GM19328 (cell line): ENCODE measurements around the gene ZNF385B.
"Not testable (repeated sequence)": the region's sequence is repeated elsewhere in the genome, so short reads cannot be mapped to it uniquely, and the experiment has no call there.

Source experiments
- ATAC-seq: cut with Tn5 transposase; IDR thresholded peaks from one replicate; pipeline ENCODE4 v1.9.1; 2021; ENCODE audit warnings: mild to moderate bottlenecking, moderate library complexity; ENCODE audit not compliant: unreplicated experiment

The ZNF385B gene

DNA sequence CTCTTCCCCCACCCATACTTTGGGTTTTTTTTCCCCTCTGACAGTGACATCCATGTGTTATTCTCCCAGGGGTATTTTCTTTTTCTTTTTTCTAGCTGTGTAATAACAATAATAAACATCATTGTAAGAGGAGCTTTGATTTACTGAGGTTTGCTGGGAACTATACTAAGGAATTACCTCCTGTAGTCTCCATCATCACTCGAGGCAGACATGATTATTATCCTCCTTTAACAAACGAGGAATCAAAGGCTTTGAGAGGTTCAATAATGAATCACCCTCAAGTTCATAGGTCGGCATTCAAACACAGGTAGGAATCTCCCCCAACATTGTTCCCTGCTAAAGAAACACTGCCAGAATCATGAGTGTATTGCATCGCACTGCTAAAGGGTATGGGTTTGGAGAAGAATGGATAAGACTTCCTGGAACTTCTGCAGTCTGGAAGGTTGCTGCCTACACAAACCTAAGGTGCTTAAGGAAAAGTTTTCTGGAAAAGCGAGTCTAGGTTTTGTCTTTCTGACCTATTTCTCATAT lies 336.5 kb downstream of the ZNF385B start:
- no peak for ATAC-seq

DNA sequence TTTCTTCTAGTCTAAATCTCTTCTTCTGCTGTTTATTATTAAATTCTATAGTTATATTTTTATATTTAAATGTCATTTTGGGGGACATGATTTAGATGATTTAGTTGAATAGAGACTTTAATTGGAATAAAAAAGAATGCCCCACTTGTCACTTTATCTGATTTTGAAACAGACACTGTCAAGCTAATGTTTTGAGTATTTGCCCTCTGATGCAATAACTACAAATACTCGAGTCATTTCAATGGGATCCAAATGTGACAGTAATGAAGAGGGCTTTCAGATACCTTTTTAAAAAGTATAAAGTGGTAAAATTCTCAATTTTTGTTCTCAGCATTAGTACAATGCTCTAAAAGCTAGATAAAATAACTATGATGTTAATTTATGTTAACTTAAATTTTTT lies 339.5 kb downstream of the ZNF385B start:
- ATAC-seq = no peak

DNA sequence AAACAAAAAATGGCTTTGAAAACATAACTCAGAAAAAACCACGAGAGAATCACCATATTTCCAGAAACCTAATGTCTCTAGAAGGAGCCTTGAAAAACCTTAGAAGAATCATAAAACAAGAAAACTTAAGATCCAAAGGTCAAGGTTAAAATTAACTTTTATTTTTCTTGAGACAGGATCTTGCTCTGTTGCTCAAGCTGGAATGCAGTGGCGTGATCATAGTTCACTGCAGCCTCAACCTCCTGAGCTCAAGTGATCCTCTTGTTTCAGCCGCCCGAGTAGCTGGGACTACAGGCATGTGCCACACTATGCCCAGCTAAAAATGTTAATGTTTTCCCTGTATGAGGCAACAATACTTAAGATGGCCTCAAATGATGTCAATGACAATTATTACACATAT lies 342.6 kb downstream of the ZNF385B start:
- ATAC-seq = no peak

DNA sequence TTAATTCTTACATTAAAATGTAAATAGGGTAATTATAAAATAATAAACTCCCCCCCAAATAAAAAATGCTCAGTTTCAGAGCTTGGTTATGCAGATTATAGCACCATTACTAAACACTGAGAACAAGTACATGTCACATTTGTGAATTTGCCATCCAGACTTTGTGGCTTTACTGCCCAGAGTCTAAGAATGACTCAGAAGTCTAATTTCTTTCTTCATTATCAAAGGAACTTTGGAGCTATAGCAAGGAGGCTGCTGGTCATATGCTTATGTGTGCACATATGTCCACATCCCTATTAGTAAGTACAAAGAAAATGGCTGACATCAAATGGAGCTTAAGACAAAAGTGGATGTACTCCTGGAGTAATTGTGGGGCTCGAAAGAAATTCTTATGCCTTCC lies 348.2 kb downstream of the ZNF385B start:
- ATAC-seq = no peak

DNA sequence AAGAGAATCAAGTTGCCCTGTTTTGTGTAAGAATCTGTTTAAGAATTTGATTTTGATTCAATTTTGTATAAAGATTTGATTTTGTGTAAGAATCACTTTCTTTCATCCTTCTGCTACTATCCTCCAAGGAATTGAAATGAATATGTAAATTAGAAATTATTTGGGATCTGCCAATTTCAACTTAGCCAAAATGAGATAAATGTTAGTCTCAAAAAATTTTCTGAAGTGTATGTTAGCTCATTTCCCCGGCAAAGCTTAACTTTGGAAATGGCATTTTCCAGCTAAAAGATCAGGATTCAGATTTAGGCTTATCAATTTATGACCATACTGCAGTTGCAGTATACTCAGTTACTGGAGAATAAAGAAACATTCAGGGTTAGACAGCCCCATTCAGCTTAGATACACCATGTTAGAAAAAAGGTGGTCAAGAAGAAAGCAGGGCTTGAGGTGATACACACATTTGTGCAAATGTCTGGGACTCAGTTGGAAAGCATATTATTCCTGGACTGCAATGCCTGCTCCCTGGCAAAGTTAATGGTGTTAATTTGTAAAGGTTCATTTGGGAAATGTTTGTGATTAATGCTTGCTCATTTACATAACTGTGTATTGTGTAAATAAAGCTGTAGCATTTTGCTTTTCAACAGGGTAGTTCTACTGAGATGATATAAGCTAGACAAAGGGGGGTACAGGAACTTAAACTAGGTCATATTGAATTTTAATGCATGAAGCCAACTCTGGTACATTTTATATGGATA lies 349.0 kb downstream of the ZNF385B start:
- ATAC-seq = no peak

DNA sequence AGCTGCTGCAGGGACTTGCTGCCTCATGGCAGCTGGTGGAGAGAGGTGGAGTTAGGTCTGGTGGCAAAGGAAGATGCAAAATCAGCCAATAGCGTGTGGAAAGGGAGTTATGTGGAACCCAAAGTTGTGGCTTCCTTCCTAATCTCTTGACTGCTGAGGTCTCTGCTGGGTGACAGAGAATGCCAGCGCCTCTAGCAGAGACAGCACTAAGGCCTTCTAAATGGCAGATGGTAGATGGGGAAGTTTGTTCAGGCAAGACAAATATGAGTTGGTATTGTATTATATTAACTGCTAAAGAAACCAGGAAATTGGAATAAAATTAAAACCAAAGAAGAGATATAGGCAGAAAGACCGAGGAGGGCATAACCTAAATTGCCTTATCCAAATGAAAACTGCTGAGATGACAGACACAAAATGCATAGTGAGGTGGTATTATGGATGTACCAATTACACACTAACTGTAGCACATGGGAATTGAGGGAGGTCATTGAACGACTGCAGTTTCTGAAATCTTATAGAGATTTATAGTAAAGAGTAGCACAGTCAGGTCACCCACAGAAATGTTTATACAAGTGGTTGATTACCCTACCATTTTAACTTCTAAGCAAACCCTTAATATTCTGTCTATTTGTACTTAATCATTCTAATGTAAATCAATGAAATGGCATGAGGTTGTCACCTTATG lies 350.2 kb downstream of the ZNF385B start:
- no peak for ATAC-seq

DNA sequence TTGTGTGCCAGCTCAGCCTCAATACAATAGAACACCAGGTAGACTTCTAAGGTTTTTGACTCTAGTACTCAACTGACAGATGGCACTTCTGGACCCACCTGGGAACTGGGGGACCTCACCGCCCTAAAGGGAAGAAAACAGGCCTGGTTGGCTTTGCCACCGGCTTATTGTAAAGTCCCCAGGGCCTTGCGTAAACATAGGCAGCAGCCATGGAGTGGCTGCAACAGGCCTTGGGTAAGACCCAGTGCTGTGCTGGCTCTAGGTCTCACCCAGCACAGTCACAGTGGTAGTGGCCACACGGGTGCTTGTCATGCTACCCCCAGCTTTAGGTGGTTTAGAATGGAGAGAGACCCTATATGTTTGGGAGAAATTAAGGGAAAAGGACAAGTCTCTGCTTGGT lies 366.1 kb downstream of the ZNF385B start:
- no peak for ATAC-seq

DNA sequence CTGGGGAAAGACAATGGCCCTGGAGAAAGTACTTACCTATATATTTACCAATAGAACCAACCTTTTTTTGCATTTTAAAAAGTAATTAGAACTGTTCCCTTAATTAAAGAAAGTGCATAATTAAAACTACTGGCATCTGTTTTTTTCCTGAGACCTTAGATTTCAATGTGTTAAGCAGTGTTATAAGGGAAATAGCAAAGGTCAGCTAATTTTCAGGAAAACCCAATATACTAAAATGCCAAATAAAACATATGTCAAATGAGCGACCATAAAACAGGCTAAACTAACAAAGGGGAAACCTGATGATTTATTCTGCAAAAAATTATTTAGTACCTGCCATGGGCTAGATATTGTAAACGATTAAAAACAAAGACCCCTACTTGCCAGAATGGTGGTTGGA lies 372.8 kb downstream of the ZNF385B start:
- ATAC-seq = no peak

DNA sequence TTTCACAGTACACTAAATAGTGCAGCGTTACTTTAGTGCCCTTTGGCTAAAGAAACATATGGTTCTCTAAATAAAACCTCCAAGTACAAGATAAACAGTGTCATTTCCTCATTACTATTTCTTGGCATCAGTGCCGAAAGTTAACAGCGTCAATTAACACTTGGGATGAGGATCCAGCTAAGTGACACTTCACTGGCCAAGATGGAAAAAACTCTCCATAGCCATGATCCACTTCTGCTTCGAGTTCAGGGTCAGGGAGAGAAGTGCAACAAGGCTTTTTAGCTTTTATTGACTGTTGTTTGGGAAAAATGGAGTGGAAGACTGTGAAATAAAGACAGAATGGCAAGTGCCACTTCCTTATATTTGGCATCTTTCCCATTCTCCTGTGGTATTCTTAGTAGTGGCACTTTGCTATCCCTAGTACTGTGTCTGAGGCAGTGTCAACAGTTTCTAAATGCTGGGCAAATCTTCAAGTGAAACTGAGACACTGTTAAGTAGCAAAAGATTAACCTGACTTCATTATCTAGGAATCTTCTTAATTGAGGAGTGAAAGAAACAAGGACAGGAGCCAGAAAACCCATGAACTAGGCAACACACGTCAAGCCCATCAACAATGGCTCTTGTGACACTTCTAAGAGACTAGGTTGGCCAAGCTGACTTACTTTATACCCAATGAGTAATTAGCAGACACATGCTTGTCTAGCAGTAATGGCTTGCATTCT lies 374.2 kb downstream of the ZNF385B start:
- ATAC-seq = no peak

DNA sequence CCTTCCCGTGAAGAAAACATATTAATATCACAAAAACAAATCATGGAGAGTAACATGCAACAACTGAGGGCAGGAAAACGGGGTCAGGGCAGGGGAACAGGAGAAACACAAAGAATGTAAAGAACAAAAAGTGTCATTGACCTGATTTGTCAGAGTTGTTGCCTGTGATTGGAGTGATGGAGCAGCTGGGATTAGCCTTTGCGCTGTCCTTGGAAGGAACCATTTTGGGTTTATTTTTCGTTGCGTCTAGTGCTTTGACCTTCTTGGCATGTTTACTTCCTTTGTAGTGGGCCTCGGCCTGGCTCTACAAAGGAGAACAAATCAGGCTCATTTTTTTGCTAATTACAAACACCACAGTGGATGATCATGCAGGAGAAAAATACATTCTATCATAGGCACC lies 378.3 kb downstream of the ZNF385B start:
- no peak for ATAC-seq

DNA sequence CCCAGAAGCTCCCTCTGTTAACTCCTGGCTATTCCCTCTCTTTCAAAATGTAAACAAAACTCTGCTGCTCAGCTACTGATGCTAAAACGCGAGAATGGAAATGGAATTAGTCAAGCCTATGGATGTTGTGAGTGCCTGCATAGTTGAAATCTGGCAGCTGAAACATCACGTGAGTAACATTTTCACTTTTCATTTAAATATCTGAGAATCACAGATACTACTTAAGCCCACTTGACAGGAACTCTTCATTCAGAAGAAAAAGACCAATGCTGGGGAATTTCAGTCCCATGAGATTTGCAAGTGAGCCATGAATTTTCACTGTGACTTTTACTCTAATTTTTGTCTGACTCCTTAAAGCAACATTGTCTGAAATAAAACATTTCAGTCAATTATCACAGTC lies 381.5 kb downstream of the ZNF385B start:
- ATAC-seq = no peak

DNA sequence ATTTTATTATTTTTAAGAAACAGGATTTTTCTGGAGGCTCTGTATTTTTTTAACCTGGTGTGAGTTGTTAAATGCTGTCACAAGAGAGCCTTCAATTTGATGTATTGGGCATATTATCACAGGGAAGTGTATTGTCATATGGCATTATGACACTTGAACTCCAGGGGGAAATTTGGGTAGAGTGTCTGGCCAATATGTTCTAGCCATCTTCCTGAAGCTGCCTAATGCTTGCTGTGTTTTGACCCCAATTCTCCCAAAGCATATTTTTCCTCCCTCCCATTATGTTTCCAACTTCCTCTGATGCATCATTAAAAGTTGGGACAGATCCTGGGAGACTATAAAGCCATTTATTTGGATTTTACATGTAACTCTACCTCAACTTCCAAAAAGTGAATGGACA lies 382.6 kb downstream of the ZNF385B start:
- ATAC-seq = no peak

DNA sequence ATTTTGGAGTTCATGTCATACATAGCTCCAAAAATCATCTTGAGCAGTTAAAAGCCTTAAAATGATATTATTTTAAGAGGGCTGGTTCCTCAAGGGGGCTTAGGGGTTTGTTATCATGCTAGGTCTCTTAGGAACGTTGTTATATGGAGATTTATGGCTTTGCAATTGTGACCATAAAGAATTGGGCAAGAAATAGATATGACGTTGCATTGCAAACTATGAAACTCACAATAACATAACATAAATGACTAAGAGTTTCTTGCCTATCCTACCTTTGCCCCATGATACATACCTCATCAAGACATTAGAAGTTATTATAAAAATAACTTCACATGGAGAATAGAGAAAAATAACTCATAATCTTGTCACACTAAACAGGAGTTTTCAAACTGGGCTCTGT lies 390.4 kb downstream of the ZNF385B start:
- no peak for ATAC-seq

DNA sequence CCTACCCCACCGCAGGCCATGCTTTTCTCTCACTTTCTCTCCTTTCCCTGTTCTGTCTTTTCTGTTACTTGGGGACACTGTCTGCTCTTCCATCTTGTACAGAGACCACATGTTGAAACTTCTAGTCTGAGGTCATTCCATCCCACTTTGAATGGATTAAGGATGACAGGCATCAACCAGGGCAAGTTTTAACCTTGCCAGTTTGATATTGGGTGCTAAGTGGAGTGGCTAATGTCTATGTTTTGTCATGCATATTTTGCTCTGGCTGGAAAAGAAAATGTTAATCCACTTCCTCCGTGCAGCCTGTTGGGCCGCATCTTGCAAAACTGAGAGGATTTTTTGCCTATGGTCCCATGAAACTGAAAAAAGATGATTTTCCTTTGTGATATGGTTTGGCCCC lies 391.3 kb downstream of the ZNF385B start:
- no peak for ATAC-seq

DNA sequence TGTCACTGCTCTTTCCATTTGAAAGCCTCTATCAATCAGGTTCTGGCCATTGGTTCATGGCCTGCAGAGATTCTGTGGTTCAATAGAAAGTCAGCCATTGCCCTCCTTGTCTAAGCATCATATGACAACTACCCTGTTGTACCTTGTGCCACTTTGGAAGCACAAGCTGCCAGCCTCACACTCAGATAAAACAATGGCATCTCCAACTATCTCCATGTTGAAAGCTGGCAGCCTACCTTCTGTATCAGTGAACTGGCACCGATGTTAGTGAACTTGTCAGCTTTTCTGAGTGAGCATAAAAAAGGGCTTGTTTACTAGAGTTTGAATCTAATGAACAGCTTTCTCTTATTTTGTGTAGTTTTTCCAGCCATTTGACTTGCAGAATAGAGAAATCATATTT lies 393.5 kb downstream of the ZNF385B start:
- no peak for ATAC-seq

DNA sequence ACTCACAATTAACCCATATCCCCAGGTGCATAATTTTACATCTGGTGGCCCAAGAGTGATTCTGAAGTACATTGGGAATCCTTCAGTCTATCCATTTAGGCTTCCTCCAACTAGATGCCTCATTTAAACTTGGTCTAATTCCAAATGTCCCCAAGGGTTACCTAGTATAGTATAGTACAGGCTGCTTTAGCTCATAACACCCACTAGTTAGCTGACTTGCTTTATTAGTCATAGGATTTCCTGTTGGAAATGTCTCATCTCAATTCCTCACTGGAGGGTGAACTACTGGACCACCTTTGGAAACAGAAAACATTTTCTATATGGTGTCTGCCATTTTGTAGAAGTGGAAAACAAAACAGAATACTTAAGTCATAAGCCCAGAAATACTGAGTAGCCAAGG lies 394.3 kb downstream of the ZNF385B start:
- ATAC-seq = no peak

DNA sequence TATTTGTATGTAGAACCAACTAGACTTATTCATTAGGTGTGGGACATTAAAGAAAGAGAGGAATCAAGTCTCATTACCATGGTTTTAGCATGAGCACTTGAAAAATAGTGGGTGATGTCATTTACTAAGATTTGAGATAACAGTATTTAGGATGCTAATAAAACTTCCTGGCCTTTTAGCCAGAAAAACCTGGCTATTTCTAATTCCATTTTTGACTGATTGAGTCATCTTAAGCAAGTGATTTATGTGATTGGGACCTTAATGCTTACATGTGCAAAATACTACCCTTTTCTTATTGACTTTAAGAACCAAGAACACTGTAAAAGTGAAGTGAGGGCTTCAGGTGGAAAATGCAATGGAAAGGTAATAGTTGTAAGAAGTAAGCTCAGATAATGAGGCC lies 400.0 kb downstream of the ZNF385B start:
- ATAC-seq = no peak

DNA sequence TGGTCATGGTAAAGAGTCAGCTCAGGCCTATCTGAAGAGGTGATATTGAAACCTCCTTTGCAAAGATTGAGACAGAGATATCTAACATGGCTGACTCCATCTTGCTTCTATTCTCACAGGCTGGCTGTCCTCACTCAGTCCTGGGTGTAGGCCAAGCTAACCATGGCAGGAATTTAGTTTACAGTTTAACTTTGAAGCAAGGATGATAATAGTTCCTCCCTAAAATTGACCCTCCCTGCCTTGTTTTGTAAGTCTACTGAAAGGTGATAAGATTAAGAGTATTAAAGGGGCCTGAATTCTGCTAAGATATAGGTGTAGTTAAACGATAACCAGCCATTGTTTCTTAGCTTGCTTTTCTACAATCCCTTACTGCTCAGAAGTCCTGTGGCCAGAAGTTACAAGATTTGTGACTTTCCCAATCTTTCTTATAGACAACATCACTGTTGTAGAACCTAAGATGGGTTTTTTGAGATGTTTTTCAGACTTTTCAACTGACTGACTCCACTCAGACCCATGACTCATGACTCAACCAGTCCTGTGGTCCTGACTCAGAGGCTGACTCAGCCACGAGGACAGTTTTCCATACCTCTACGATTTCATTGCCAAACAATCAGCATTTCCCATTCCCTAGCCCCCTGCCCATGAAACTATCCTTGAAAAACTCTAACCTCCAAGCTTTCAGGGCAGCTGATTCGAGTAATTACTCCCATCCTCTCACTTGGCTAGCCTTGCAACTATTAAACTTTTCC lies 401.1 kb downstream of the ZNF385B start:
- no peak for ATAC-seq

DNA sequence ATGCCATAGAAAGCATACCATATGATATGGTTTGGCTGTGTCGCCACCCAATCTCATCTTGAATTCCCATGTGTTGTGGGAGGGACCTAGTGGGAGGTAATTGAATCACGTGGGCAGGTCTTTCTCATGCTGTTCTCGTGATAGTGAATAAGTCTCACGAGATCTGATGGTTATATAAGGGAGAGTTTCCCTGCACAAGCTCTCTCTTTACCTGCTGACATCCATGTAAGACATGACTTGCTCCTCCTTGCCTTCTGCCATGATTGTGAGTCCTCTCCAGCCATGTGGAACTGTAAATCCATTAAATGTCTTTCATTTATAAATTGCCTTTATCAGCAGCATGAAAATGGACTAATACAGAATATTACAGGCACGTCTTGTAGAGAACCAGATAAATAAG lies 403.3 kb downstream of the ZNF385B start:
- not testable (repeated sequence) for ATAC-seq

DNA sequence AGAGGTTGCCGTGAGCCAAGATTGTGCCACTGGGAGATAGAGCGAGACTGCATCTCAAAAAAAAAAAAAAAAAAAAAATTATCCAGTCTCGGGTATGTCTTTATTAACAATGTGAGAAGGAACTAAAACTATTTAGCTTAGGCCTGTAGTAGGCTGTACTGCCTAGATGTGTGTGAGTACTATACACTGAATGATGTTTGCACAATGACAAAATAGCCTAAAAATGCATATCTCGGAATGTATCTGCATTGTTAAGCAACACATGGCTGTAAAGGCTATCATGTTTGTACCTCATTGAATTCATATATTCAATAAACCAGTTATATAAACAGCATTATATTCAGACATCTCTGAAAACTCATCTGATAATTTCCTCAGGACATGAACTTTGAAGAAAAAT lies 405.6 kb downstream of the ZNF385B start:
- no peak for ATAC-seq

DNA sequence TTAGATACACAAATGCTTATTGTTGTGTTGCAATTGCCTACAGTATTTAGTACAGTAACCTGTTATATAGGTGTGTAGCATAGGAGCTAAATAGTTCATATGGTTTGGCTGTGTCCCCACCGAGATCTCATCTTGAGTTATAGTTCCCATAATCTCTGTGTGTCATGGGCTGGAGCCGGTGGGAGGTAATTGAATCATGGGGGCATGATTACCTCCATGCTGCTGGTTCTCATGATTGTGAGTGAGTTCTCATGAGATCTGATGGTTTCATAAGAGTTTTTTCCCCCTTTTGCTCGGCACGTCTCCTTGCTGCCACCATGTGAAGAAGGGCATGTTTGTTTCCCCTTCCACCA lies 406.3 kb downstream of the ZNF385B start:
- no peak for ATAC-seq
